Kidney (tissue), 22 donors: ENCODE measurements around the gene BTNL3. TPM values are rescaled to one million over a fixed set of nuclear protein-coding genes. Genes with fewer than 3 reads are reported as not detected.

Source experiments
- DNase-seq, 5 donors: peaks; one replicate each; pipeline ENCODE4 v3.0.0-alpha.2; 2013 to 2020
- FAIRE-seq: peaks from 2 replicates; lab custom pipeline; 2012; peaks lifted over from hg19 to GRCh38; lab: Jason Lieb, UNC
- H3K27ac ChIP-seq, 2 donors: one replicate each; pipeline ENCODE4 v1.7.0; 2013; ENCODE audit warnings: low read depth in 2 of 2, low read length in 2 of 2, inconsistent platforms in 1 of 2
- H3K27me3 ChIP-seq: one replicate; pipeline ENCODE4 v1.7.1; 2013; ENCODE audit warnings: low read length, inconsistent platforms; ENCODE audit not compliant: control insufficient read depth, insufficient read depth
- H3K36me3 ChIP-seq, 3 donors: one replicate each; pipeline versions ENCODE4 v1.7.0 to v1.7.1; 2013; ENCODE audit warnings: low read length in 3 of 3, control low read depth in 1 of 3, inconsistent platforms in 1 of 3; ENCODE audit not compliant: insufficient read depth in 3 of 3, control insufficient read depth in 2 of 3
- H3K4me1 ChIP-seq, 3 donors: one replicate each; pipeline versions ENCODE4 v1.7.0 to v1.7.1; 2013; ENCODE audit warnings: low read length in 3 of 3, inconsistent platforms in 1 of 3, low read depth in 1 of 3; ENCODE audit not compliant: control insufficient read depth in 2 of 3, insufficient read depth in 2 of 3
- H3K4me3 ChIP-seq, 3 donors: one replicate each; pipeline versions ENCODE4 v1.7.0 to v1.8.1; 2013; ENCODE audit warnings: low read length in 3 of 3, control low read depth in 1 of 3, inconsistent platforms in 1 of 3
- H3K9ac ChIP-seq, 3 donors: one replicate each; pipeline versions ENCODE4 v1.7.0 to v1.7.1; 2013; ENCODE audit warnings: low read length in 3 of 3, control low read depth in 1 of 3, inconsistent platforms in 1 of 3
- H3K9me3 ChIP-seq, 3 donors: one replicate each; pipeline versions ENCODE4 v1.7.0 to v1.7.1; 2013; ENCODE audit warnings: low read length in 3 of 3, control low read depth in 1 of 3, inconsistent platforms in 1 of 3; ENCODE audit not compliant: control insufficient read depth in 2 of 3, insufficient read depth in 1 of 3
- intact Hi-C: fragments of 100-400 bp; cut with DNase I; formaldehyde crosslinking; loops from one replicate; pipeline ENCODE4 v1.11.1; 2022
- long read RNA-seq, 10 donors: library from polyadenylated mRNA in 1 of 10; unstranded in 1 of 10; transcript quantifications; one replicate each; pipeline ENCODE4 v2.0.0 and lab custom pipeline, GENCODE V29; 2021 to 2026
- polyA plus RNA-seq: library from polyadenylated mRNA; stranded (reverse); fragments of 350-450 nt; fragmentation: Illumina TruSeq; extraction: RNeasy Lipid Tissue Mini Kit (QIAGEN cat#74804); gene quantifications from one replicate; pipeline ENCODE4 v1.2.3, GENCODE V29; 2014; ENCODE audit warnings: low read depth, low replicate concordance; ENCODE audit not compliant: insufficient read depth
- total RNA-seq: library from RNA; stranded (reverse); fragmentation: NEBNext Ultra II Directional; extraction: Animal tissue kit (Norgen Biotek cat#: 25700); gene quantifications from one replicate; pipeline ENCODE4 v1.2.1, GENCODE V29; 2021
- TF ChIP-seq, protein P1 (sequence below): IDR thresholded peaks from 3 replicates; pipeline ENCODE4 v1.5.1; 2012; ENCODE audit warnings: mild to moderate bottlenecking, moderate library complexity, borderline replicate concordance; ENCODE audit not compliant: insufficient read depth; ENCODE audit errors: extremely low read depth
- donor health status: control.
- donor health status: control.
- donor health status: control.
- donor health status: control.
- donor health status: control.
- donor health status: DM: yes; HTN: yes; CAD: no.
- donor health status: Normal renal cell carcinoma (clear cell type).

The BTNL3 gene, protein sequence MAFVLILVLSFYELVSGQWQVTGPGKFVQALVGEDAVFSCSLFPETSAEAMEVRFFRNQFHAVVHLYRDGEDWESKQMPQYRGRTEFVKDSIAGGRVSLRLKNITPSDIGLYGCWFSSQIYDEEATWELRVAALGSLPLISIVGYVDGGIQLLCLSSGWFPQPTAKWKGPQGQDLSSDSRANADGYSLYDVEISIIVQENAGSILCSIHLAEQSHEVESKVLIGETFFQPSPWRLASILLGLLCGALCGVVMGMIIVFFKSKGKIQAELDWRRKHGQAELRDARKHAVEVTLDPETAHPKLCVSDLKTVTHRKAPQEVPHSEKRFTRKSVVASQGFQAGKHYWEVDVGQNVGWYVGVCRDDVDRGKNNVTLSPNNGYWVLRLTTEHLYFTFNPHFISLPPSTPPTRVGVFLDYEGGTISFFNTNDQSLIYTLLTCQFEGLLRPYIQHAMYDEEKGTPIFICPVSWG
- total RNA-seq (not detected), polyA plus RNA-seq (0.30 TPM)
- long read RNA-seq, donor 1, result 0 reads
- long read RNA-seq, donor 2, result 0 reads
- long read RNA-seq, donor 3, result 0 reads
- long read RNA-seq, donor 4, result 0 reads
- long read RNA-seq, donor 5, result 0 reads
- long read RNA-seq, donor 6, result 0 reads
- long read RNA-seq, donor 7, result 0 reads
- long read RNA-seq, donor 8, result 0 reads
- long read RNA-seq, donor 9, result 0 reads
- long read RNA-seq, donor 10, result 0 reads

DNA sequence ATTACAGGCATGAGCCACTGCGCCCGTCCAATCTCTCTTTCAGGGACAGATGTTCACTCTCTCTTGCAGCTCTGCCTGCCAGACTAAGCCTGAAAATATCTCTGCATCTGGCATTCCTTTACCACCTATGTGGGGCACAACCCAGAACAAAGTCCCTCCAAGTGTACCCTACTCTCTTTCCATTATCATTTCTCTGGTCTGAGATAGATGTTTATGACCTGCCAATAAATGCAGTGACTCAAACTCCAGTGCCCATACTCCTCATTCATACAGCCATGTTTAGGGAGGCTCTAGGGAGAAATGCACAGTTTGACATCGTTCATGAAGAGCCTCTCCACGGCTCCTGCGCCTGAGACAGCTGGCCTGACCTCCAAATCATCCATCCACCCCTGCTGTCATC lies at the start of gene BTNL3:
TSS of gene BTNL3 (plus strand) at position 255 of the 400 bp plus-strand sequence. CDS start 183 bp downstream, outside the sequence.
- no peak for DNase-seq
- Histone ChIP-seq H3K9ac (no peak within 1 kb of the TSS), H3K27ac (no peak within 1 kb of the TSS), H3K4me1 (no peaks in the 10 kb centered on the region), H3K27me3 (no peaks in the 10 kb centered on the region), H3K4me3 (no peak within 1 kb of the TSS), H3K9me3 (no peaks in the 10 kb centered on the region), H3K36me3 (no peaks in the 10 kb centered on the region)
- intact Hi-C loops, result no loop called here
- TF ChIP-seq, protein P1, sequence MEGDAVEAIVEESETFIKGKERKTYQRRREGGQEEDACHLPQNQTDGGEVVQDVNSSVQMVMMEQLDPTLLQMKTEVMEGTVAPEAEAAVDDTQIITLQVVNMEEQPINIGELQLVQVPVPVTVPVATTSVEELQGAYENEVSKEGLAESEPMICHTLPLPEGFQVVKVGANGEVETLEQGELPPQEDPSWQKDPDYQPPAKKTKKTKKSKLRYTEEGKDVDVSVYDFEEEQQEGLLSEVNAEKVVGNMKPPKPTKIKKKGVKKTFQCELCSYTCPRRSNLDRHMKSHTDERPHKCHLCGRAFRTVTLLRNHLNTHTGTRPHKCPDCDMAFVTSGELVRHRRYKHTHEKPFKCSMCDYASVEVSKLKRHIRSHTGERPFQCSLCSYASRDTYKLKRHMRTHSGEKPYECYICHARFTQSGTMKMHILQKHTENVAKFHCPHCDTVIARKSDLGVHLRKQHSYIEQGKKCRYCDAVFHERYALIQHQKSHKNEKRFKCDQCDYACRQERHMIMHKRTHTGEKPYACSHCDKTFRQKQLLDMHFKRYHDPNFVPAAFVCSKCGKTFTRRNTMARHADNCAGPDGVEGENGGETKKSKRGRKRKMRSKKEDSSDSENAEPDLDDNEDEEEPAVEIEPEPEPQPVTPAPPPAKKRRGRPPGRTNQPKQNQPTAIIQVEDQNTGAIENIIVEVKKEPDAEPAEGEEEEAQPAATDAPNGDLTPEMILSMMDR, result no peak
- FAIRE-seq, result no peak

GRCh38 chr5:180950291-180950949 lies 38.2 kb upstream of the BTNL3 start:
- no peaks in the 10 kb centered on the region for H3K4me1 ChIP-seq
- no peak overlapping the region for H3K9ac ChIP-seq
- no peak for FAIRE-seq
- TF ChIP-seq, protein P1, result no peak
- intact Hi-C loops, result no loop called here
- H3K27me3 ChIP-seq, result no peaks in the 10 kb centered on the region
- no peak for DNase-seq
- H3K36me3 ChIP-seq, result no peaks in the 10 kb centered on the region
- H3K9me3 ChIP-seq, result no peaks in the 10 kb centered on the region
- H3K4me3 ChIP-seq, result no peak overlapping the region
- no peak overlapping the region for H3K27ac ChIP-seq

DNA sequence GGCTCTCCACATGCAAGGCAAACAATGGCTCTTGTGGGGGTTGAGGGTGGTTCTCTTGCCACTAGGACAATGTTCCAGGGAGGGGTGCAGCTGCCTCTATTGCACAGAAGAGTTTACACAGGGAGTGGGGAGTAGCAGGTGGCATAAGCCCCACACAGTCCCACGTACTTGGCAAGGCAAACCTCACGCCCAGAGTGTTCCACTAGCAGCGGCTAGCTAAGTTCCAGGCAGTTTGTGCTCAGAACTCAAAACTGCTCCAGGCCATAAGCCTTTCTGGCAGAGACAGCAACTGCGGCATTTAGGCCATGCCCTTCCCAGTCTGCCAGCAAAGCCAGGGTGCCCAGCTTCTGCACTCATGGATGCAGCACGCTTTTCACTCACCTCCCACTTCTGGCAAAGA lies 29.0 kb upstream of the BTNL3 start:
- TF ChIP-seq, protein P1, result no peak
- H3K9me3 ChIP-seq, result no peaks in the 10 kb centered on the region

More for the DNA sequence above, 29.0 kb upstream of the BTNL3 start:
- H3K4me3 ChIP-seq, result no peak overlapping the region
- H3K4me1 ChIP-seq, result no peaks in the 10 kb centered on the region
- DNase-seq (no peak), FAIRE-seq (no peak)
- intact Hi-C loops, result no loop called here
- no peak overlapping the region for H3K27ac ChIP-seq
- no peak overlapping the region for H3K9ac ChIP-seq
- no peaks in the 10 kb centered on the region for H3K36me3 ChIP-seq
- no peaks in the 10 kb centered on the region for H3K27me3 ChIP-seq
